Suprapubic skin (tissue), 4 donors: ENCODE data around the gene CHST11. TPM values are rescaled to one million over a fixed set of nuclear protein-coding genes. Genes with fewer than 3 reads are reported as not detected.

ENCODE experiments used
- DNase-seq, 2 donors: peaks; one replicate each; pipeline ENCODE4 v3.0.0-alpha.2; 2019; ENCODE audit warnings: low spot score in 2 of 2
- H3K27ac ChIP-seq: fragments of 200-600 bp; sonication (generic); one replicate; pipeline ENCODE4 v1.5.1; 2019
- H3K27me3 ChIP-seq: fragments of 200-600 bp; sonication (generic); one replicate; pipeline ENCODE4 v1.5.1; 2019
- H3K36me3 ChIP-seq: fragments of 200-600 bp; sonication (generic); one replicate; pipeline ENCODE4 v1.5.1; 2019
- H3K4me1 ChIP-seq: fragments of 200-600 bp; sonication (generic); one replicate; pipeline ENCODE4 v1.5.1; 2019
- H3K4me3 ChIP-seq: fragments of 200-600 bp; sonication (generic); one replicate; pipeline ENCODE4 v1.5.1; 2019; ENCODE audit warnings: mild to moderate bottlenecking
- H3K9me3 ChIP-seq: fragments of 200-600 bp; sonication (generic); one replicate; pipeline ENCODE4 v1.5.1; 2019
- CTCF ChIP-seq, 2 donors: fragments of 200-600 bp in 1 of 2; fragments of 450-650 bp in 1 of 2; sonication (generic) in 1 of 2; IDR thresholded peaks; one replicate each; pipeline ENCODE4 v1.5.1; 2016 to 2019; ENCODE audit warnings: antibody characterized with exemption in 2 of 2, mild to moderate bottlenecking in 1 of 2, moderate library complexity in 1 of 2
- EP300 ChIP-seq: sonication (generic); formaldehyde crosslinking; IDR thresholded peaks from one replicate; pipeline ENCODE4 v1.6.1; 2017; ENCODE audit warnings: antibody characterized with exemption
- POLR2A ChIP-seq, 2 donors: fragments of 450-650 bp; IDR thresholded peaks; one replicate each; pipeline ENCODE4 v1.6.1; 2017; ENCODE audit warnings: antibody characterized with exemption in 2 of 2, mild to moderate bottlenecking in 2 of 2, moderate library complexity in 2 of 2
- POLR2AphosphoS5 ChIP-seq, 3 donors: sonication (generic); formaldehyde crosslinking; IDR thresholded peaks; one replicate each; pipeline ENCODE4 v1.6.1; 2017; ENCODE audit warnings: antibody characterized with exemption in 3 of 3
- WGBS: methylation state at CpG from one replicate; pipeline ENCODE4 v1.1.5; 2018; 5-methylcytosine and 5-hydroxymethylcytosine counted together
- total RNA-seq, 4 donors: library from RNA; depleted of rRNA; stranded (reverse); fragments of >200 nt; gene quantifications; one replicate each; pipeline ENCODE4 v1.1.0, GENCODE V29; 2016

The CHST11 gene
- total RNA-seq, 4 donors from 2014 or later: 1.8 to 5.8 (median 3.8) TPM

GRCh38 chr12:104469066-104469465, 12.3 kb downstream of the CHST11 start:
- H3K4me1 ChIP-seq: no peaks in the 10 kb centered on the region
- no peaks in the 10 kb centered on the region for H3K9me3 ChIP-seq
- H3K27me3 ChIP-seq: no peaks in the 10 kb centered on the region
- no peak overlapping the region for H3K27ac ChIP-seq
- H3K4me3 ChIP-seq: no peak overlapping the region
- DNase-seq: no peak
- no peak for TF ChIP-seq POLR2AphosphoS5 (IDR thresholded peaks at IDR 0.05)
- no peak for TF ChIP-seq POLR2A (IDR thresholded peaks at IDR 0.05)
- no peak for TF ChIP-seq EP300
- no peak for TF ChIP-seq CTCF (IDR thresholded peaks at IDR 0.05)
- no peaks in the 10 kb centered on the region for H3K36me3 ChIP-seq
- WGBS: 96% methylated on average over 4 of the region's 4 CpGs

- H3K4me1 ChIP-seq: no peaks in the 10 kb centered on the region
- H3K27me3 ChIP-seq: no peaks in the 10 kb centered on the region
- DNase-seq: no peak
- H3K27ac ChIP-seq: no peak overlapping the region
- WGBS: 94% methylated on average over 1 of the region's 1 CpG
- no peaks in the 10 kb centered on the region for H3K9me3 ChIP-seq
- TF ChIP-seq POLR2A (IDR thresholded peaks at IDR 0.05) (no peak), CTCF (IDR thresholded peaks at IDR 0.05) (no peak), POLR2AphosphoS5 (IDR thresholded peaks at IDR 0.05) (no peak)
- H3K36me3 ChIP-seq: no peaks in the 10 kb centered on the region
- H3K4me3 ChIP-seq: no peak overlapping the region
Measured at GRCh38 chr12:104469523-104469922, 12.8 kb downstream of the CHST11 start.

- no peaks in the 10 kb centered on the region for H3K9me3 ChIP-seq
- no peak overlapping the region for H3K4me3 ChIP-seq
- TF ChIP-seq EP300 (no peak), POLR2A (IDR thresholded peaks at IDR 0.05) (no peak), POLR2AphosphoS5 (IDR thresholded peaks at IDR 0.05) (no peak), CTCF (IDR thresholded peaks at IDR 0.05) (no peak)
- WGBS: 94% methylated on average over 1 of the region's 1 CpG
- no peak overlapping the region for H3K27ac ChIP-seq
- H3K27me3 ChIP-seq: no peaks in the 10 kb centered on the region
- H3K4me1 ChIP-seq: no peaks in the 10 kb centered on the region
- H3K36me3 ChIP-seq: no peaks in the 10 kb centered on the region
- no peak for DNase-seq
Measured at GRCh38 chr12:104470521-104470920, 13.8 kb downstream of the CHST11 start.

- 83% methylated on average over 3 of the region's 3 CpGs for WGBS
- Histone ChIP-seq H3K4me1 (no peaks in the 10 kb centered on the region), H3K27me3 (no peaks in the 10 kb centered on the region), H3K9me3 (no peaks in the 10 kb centered on the region), H3K4me3 (no peak overlapping the region), H3K27ac (no peak overlapping the region), H3K36me3 (no peaks in the 10 kb centered on the region)
- no peak for DNase-seq
- TF ChIP-seq POLR2A (IDR thresholded peaks at IDR 0.05): no peak
Measured at GRCh38 chr12:104471336-104471735, 14.6 kb downstream of the CHST11 start.

- Histone ChIP-seq H3K27ac (no peak overlapping the region), H3K27me3 (no peaks in the 10 kb centered on the region), H3K9me3 (no peaks in the 10 kb centered on the region), H3K36me3 (no peaks in the 10 kb centered on the region), H3K4me1 (no peaks in the 10 kb centered on the region), H3K4me3 (no peak overlapping the region)
- DNase-seq: no peak
- TF ChIP-seq POLR2AphosphoS5 (IDR thresholded peaks at IDR 0.05) (no peak), EP300 (no peak), CTCF (IDR thresholded peaks at IDR 0.05) (no peak), POLR2A (IDR thresholded peaks at IDR 0.05) (no peak)
- WGBS: 63% methylated on average over 4 of the region's 4 CpGs
Measured at GRCh38 chr12:104472748-104473147, 16.0 kb downstream of the CHST11 start.

GRCh38 chr12:104473374-104473983, 16.7 kb downstream of the CHST11 start:
- no peak overlapping the region for H3K4me3 ChIP-seq
- no peaks in the 10 kb centered on the region for H3K27me3 ChIP-seq
- H3K27ac ChIP-seq: no peak overlapping the region
- 75% methylated on average over 10 of the region's 10 CpGs for WGBS
- no peak for DNase-seq
- no peaks in the 10 kb centered on the region for H3K36me3 ChIP-seq
- H3K4me1 ChIP-seq: no peaks in the 10 kb centered on the region
- no peak for TF ChIP-seq CTCF (IDR thresholded peaks at IDR 0.05)
- no peak for TF ChIP-seq EP300
- no peak for TF ChIP-seq POLR2AphosphoS5 (IDR thresholded peaks at IDR 0.05)
- no peak for TF ChIP-seq POLR2A (IDR thresholded peaks at IDR 0.05)
- no peaks in the 10 kb centered on the region for H3K9me3 ChIP-seq
